ENCODE results near the gene ATF5. TPM values are rescaled to one million over a fixed set of nuclear protein-coding genes. Genes with fewer than 3 reads are reported as not detected.
"Not testable (repeated sequence)": the region's sequence is repeated elsewhere in the genome, so short reads cannot be mapped to it uniquely, and the experiment has no call there.

Gene ATF5
- total RNA-seq, 1 donor from 2014 or later, result 13.8 TPM

DNA sequence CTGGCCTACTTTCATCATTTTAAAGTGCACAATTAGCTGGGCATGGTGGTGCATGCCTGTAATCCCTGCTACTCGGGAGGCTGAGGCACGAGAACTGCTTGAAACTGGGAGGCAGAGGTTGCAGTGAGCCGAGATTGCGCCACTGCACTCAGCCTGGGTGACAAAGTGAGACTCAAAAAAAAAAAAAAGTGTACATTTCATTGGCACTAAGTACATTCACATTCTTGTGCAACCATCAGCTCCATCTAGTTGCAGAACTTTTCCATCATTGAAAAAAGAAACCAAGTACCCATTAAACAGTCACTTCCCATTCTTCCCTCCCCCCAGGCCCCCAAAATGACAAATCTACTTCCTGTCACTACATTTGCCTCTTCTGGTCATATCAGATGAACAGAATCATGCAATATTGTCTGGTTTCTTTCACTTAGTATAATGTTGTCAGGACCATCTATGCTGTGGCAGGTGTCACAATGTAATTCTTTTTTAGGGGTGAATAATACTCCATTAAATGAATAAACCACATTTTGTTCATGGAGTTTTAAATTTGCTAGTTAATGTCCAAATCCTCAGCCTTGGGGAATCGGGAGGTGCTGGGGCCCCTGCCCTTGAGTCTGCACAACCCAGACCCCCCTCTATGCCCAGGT, 39.4 kb downstream of the ATF5 start:
- TF ChIP-seq, protein P1, sequence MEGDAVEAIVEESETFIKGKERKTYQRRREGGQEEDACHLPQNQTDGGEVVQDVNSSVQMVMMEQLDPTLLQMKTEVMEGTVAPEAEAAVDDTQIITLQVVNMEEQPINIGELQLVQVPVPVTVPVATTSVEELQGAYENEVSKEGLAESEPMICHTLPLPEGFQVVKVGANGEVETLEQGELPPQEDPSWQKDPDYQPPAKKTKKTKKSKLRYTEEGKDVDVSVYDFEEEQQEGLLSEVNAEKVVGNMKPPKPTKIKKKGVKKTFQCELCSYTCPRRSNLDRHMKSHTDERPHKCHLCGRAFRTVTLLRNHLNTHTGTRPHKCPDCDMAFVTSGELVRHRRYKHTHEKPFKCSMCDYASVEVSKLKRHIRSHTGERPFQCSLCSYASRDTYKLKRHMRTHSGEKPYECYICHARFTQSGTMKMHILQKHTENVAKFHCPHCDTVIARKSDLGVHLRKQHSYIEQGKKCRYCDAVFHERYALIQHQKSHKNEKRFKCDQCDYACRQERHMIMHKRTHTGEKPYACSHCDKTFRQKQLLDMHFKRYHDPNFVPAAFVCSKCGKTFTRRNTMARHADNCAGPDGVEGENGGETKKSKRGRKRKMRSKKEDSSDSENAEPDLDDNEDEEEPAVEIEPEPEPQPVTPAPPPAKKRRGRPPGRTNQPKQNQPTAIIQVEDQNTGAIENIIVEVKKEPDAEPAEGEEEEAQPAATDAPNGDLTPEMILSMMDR (IDR thresholded peaks at IDR 0.05), result no peak
- Histone ChIP-seq H3K4me1 (peaks cover 5% of the 10 kb centered on the region), H3K27ac (no peak overlapping the region), H3K36me3 (no peaks in the 10 kb centered on the region), H3K9me3 (no peaks in the 10 kb centered on the region), H3K27me3 (ENCODE audit: low read depth) (peaks cover 15% of the 10 kb centered on the region), H3K4me3 (no peak overlapping the region)
- DNase-seq (peak; percentile 64), ATAC-seq (peak; percentile 40 to 55)
- intact Hi-C loops (cut with DNase I), result no loop called here

DNA sequence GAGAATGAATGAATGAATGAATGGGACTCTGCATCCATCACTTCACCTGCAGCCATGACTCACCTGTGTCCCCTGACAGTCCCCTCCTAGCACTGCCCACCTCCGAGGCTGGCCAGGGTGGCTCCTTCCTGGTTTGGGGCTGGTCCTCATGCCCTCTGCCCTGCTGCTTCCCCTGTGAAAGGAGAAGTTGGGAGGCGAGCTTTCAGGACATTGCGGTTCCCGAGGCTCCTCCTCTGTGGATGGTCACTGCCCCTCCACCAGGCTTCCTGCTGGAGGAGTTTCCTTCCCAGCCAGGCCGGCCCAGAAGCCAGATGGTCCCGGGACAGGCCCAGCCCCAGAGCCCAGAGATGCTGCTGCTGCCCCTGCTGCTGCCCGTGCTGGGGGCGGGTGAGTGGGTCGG, 40.4 kb downstream of the ATF5 start:
- peaks cover 15% of the 10 kb centered on the region for H3K27me3 ChIP-seq (ENCODE audit: low read depth)
- intact Hi-C loops (cut with DNase I); H3K4me1 ChIP-seq; H3K36me3 ChIP-seq; H3K27ac ChIP-seq; H3K4me3 ChIP-seq; H3K9me3 ChIP-seq: not testable (repeated sequence)
- ATAC-seq (peak; percentile 84 to 85), DNase-seq (peak; percentile 60)

DNA sequence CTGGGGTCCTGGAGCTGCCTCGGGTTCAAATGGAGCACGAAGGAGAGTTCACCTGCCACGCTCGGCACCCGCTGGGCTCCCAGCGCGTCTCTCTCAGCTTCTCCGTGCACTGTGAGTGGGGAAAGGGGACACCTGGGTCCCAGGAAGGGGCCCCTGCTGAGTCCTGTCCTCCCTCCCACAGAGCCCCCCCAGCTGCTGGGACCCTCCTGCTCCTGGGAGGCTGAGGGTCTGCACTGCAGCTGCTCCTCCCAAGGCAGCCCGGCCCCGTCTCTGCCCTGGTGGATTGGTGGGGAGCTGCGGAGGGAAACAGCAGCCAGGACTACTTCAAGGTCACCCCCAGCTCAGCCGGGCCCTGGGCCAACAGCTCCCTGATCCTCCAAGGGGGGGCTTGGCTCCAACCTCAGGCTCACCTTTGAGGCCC, 43.0 kb downstream of the ATF5 start:
- peaks cover 15% of the 10 kb centered on the region for H3K27me3 ChIP-seq (ENCODE audit: low read depth)

DNA sequence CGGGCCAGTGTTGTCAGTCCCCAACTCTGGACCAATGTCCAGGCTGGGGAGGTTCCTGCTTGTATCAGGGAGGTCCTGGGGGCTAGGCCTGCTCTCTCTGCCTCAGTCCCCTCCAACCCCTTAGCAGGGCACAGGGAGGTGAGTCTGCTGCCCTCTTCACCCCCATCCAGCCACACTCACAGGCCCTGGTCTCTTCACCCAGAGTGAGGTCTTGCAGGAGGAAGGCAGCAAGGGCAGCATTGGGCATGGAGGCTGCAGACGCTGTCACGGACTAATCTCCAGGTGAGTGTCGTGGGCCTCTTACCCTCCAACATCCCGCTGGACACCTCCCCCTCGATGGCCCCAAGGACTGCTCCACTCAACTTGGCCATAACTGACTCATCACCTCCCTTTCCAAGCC, 43.8 kb downstream of the ATF5 start:
- peaks cover 5% of the 10 kb centered on the region for H3K4me1 ChIP-seq
- intact Hi-C loops (cut with DNase I), result no loop called here
- H3K9me3 ChIP-seq, result no peaks in the 10 kb centered on the region
- H3K27me3 ChIP-seq (ENCODE audit: low read depth), result peaks cover 14% of the 10 kb centered on the region
- DNase-seq (no peak), ATAC-seq (no peak)
- H3K27ac ChIP-seq, result no peak overlapping the region
- H3K4me3 ChIP-seq, result no peak overlapping the region
- H3K36me3 ChIP-seq, result peaks cover 23% of the 10 kb centered on the region
- TF ChIP-seq, protein P1 (IDR thresholded peaks at IDR 0.05), result no peak

More for the DNA sequence above, 43.0 kb downstream of the ATF5 start:
- TF ChIP-seq, protein P1 (IDR thresholded peaks at IDR 0.05), result no peak
- intact Hi-C loops (cut with DNase I), result no loop called here
- DNase-seq (peak; percentile 35), ATAC-seq (no peak)
- H3K4me1 ChIP-seq, result peaks cover 5% of the 10 kb centered on the region
- no peak overlapping the region for H3K27ac ChIP-seq
- peaks cover 16% of the 10 kb centered on the region for H3K36me3 ChIP-seq
- H3K4me3 ChIP-seq, result no peak overlapping the region
- no peaks in the 10 kb centered on the region for H3K9me3 ChIP-seq

DNA sequence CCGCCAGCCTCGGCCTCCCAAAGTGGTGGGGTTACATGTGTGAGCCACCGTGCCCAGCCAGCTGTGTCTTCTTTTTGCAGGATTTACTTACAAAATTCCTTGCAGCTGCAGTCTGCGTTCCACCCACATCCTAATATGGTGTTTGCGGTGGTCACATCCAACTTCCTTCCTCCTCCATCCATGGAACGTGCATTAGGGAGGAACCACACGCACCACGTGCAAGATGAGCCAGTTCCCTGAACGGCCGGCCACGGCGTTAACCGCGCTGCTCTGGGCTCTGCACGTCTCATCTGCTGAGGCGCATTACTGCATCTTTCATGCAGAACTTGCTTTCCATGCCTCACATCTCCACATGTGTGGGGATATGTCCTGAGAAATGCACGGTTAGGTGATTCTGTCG, 45.0 kb downstream of the ATF5 start:
- peak in 1 of 2 donors; percentile 14 for ATAC-seq

DNA sequence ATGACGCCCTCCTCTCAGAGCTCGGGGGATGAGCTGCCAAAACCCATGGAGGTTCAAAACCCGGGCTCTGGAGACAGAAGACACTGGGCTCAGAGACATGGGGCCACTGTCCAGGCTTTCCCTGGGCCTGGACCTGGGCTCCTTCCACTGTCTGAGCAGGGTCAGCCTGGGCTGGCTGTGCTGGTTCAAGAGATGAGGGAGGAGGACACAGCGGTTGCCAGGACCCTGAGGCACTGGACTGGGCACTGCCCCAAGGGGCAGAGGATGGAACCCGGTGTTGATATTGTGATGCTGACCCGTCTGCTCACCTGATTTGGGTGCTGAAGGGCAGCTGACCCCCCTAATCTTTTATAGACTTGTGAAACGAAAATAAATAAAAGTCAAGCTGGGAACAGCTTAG, 46.0 kb downstream of the ATF5 start:
- Histone ChIP-seq H3K27ac (no peak overlapping the region), H3K9me3 (no peaks in the 10 kb centered on the region), H3K4me1 (peaks cover 5% of the 10 kb centered on the region), H3K4me3 (no peak overlapping the region), H3K27me3 (ENCODE audit: low read depth) (no peaks in the 10 kb centered on the region), H3K36me3 (peaks cover 43% of the 10 kb centered on the region)
- peak; percentile 30 for DNase-seq
- TF ChIP-seq, protein P1 (IDR thresholded peaks at IDR 0.05), result no peak
- no peak for ATAC-seq
- intact Hi-C loops (cut with DNase I), result no loop called here

More for the DNA sequence above, 45.0 kb downstream of the ATF5 start:
- TF ChIP-seq, protein P1 (IDR thresholded peaks at IDR 0.05), result no peak
- peak; percentile 64 for DNase-seq
- intact Hi-C loops (cut with DNase I), result no loop called here
- H3K4me1 ChIP-seq, result peaks cover 5% of the 10 kb centered on the region
- H3K27ac ChIP-seq, result no peak overlapping the region
- H3K9me3 ChIP-seq, result no peaks in the 10 kb centered on the region
- H3K36me3 ChIP-seq, result peaks cover 34% of the 10 kb centered on the region
- peaks cover 3% of the 10 kb centered on the region for H3K27me3 ChIP-seq (ENCODE audit: low read depth)
- H3K4me3 ChIP-seq, result no peak overlapping the region
